GM19193 (cell line): ENCODE measurements around the gene TACR1.

Experiments used
- POLR2A ChIP-seq: IDR thresholded peaks from 4 replicates; pipeline ENCODE4 v1.6.1; 2011; ENCODE audit not compliant: insufficient read depth, insufficient read length; ENCODE audit errors: extremely low read depth

The TACR1 gene

GRCh38 chr2:75204833-75205232, 5.5 kb upstream of the TACR1 start:
- TF ChIP-seq POLR2A = no peak

GRCh38 chr2:75202359-75202758, 3.0 kb upstream of the TACR1 start:
- no peak for TF ChIP-seq POLR2A

DNA sequence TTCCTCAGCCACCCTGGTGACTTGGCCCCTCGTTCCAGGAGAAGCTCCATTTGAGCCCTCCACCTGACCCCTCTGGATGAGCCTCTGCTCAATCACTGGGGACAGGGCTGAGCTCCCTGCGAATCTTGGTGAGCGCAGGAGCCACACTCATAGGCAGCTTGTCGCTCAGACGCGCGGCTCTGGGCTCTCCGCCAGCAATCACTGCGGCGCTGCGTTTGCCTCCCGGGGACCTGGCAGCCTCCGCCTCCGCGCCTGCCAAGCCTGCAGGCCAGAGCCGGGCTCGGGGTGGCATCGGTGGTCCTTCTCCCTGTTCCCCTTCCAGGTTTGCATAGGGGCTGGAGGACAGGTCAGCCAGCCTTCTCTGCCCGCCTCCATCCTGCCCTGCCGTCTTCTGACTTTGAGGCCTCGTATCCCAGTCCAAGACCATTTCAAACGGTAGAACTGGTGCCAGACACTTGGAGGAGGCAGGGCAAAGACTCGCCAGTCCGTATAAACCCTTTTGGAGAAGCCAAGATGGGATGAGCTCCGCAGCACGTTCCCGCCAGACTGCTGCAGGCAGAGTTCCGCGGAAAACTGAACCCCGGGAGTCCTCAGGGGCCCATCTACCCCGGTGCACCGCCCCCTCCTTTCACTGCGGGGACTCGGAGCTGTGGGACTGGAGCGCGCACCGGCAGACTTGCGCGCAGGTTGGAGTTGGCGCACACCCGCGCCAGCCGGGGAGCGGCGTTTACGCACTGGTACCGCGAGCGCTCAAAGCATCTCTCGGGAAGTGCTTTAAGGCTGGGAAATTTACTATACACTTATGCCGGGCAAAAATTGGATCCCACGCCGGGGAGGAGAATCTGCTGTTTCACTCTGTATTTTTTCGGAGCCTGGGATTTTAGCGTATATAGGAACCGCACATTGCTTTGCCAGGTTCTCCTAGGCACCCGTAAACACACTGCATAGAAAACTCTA, 1.1 kb upstream of the TACR1 start:
- TF ChIP-seq POLR2A = no peak

DNA sequence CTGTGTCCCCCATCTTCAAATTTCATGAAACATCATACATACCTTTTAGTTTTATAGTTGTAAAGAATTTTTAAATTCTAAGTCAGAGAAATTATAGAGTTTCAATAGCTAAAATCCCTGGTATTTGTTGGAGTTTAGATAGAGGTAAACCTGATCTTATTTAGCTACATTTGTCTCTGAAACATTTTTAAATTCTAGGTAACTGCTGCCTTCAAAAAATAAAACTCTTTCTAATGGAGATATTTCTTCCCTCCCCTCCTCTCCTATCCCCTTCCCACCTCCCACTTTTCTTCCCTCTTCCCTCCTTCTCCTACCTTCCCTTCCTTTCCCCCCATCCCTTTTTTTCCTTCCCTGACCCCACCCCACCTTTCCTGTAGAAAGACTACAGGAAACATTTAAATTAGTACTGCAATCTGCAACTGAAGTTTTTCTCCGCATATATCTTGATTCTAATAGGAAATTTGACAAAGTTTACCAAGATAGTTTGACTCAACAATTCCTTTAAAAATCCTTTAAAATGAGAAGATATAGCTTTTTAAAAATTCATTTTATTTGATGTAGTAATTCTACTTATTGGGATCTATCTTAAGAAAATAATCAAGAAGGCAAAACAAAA, 4.1 kb downstream of the TACR1 start:
- TF ChIP-seq POLR2A = no peak

GRCh38 chr2:75194184-75194868, 5.0 kb downstream of the TACR1 start:
- TF ChIP-seq POLR2A = no peak

GRCh38 chr2:75192496-75192895, 6.8 kb downstream of the TACR1 start:
- TF ChIP-seq POLR2A = no peak

DNA sequence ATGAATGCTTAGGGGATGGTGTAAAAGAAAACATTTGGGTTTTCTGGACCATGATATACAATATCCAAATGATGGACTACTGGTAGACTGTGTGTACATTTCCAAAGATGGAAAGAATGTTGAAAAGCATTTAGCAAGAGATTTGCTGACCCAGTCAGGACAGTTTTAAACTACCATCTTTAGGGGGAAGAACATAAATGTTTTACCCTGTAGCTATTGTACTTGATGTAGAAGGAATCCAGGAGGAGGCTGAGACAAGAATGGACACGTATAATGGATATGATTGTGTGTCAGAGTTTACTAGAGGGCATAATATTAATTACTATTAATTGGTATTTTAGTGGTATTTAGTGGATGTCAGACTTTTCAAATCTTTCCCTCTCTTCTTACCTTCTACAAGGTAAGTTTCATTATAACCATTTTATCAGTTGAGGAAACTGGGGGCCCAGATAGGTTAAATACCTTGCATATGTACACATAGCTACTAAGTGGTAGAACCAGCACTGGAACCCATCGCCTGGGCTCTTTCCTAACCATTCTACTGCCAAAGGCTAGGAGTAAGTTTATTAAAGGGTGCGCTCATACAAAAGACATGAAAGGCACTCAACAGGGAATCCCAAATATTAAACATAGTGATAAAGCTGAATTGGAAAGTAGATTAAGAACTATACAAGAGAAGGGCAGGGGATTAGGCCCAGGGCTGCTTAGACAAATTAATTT, 8.9 kb downstream of the TACR1 start:
- TF ChIP-seq POLR2A = no peak

- no peak for TF ChIP-seq POLR2A
These were observed 12.5 kb downstream of the TACR1 start for GRCh38 chr2:75186821-75187220.

- no peak for TF ChIP-seq POLR2A
These were observed 16.7 kb downstream of the TACR1 start for GRCh38 chr2:75182606-75183005.

DNA sequence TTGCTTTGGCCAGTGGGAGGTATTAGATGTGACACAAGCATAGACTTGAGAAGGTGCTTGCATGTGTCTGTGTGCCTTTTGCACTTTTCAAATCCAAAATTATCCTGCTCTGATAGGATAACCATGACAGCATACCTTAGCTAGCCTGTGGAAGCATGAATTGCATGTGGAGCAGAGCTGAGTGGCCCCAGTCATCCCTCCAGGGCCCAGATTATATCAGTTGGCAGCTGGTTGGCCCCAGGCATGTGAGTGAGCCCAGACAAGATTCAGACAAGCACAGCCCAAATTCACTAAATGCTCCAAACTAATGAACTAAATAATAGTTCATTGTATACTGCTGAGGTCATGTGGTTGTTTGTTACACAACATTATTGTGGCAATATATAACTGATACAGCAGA, 18.8 kb downstream of the TACR1 start:
- no peak for TF ChIP-seq POLR2A

DNA sequence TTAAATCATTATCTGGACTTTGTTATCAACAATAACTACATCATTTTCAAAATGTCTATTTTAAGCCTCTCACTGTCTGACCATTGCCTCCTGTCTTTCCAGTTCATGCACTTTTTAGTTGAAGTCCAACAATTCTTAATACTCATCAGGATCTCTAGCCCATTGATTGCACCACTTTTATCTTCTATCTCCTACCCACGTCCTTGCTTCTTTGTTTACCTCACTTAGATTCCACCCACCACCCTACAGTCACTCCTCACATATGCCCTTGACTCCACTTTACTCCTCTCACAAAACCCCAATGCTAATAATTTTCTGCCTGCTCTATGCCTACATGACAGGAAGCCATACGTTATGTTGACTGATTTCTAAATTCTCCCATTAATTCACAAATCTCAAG, 21.9 kb downstream of the TACR1 start:
- TF ChIP-seq POLR2A = no peak

DNA sequence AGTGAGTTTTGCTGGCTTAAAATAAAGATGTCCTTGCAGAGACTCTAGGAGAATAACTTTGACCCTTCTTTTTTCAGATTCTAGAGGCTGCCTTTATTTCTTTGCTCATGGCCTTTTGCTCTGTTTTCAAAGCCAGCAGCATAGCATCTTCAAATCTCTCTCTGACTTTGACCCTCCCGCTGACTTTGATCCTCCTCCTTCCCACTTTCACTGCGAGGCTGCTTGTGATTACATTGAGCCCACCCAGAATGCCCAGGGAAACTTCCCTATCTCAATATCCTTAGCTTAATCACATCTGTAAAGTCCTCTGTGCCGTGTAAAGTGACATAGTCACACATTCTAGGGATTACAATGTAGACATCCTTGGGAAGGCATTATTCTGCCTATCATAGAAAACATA, 23.9 kb downstream of the TACR1 start:
- no peak for TF ChIP-seq POLR2A

- no peak for TF ChIP-seq POLR2A
These were observed 24.3 kb downstream of the TACR1 start for GRCh38 chr2:75174981-75175380.

DNA sequence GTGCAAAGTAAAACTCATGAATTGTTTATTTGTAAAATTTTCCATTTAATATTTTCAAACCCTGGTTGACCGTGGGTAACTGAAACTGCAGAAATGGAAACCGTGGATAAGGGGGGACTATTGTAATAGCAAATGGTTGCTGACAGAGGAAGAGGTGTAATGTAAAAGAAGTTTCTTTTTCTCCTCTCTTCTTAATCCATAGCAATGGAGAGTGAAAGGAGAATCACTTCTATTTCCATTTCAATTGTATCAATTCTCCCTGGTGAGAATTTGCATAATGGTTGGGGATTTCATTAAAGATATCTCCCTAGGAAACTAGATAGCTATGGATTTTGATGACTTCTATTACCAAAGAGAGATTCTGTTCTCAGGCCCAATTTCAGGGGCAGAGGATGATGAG, 24.8 kb downstream of the TACR1 start:
- no peak for TF ChIP-seq POLR2A

- no peak for TF ChIP-seq POLR2A
These were observed 25.6 kb downstream of the TACR1 start for GRCh38 chr2:75173740-75174139.
